Liver (tissue), 3 donors: ENCODE measurements around the gene SPATA4.

Experiments
- EGR1 ChIP-seq, 2 donors: IDR thresholded peaks; 2 replicates each; pipeline ENCODE4 v1.6.1; 2016 to 2018; ENCODE audit warnings: antibody characterized with exemption in 2 of 2, low read depth in 2 of 2
- GABPA ChIP-seq, 2 donors: IDR thresholded peaks in 1 of 2; conservative IDR thresholded peaks in 1 of 2; 2 replicates each; pipeline ENCODE4 v1.6.1; 2016; ENCODE audit warnings: antibody characterized with exemption in 2 of 2, mild to moderate bottlenecking in 1 of 2, moderate library complexity in 1 of 2
- HNF4G ChIP-seq: IDR thresholded peaks from 2 replicates; pipeline ENCODE4 v1.6.1; 2016; ENCODE audit warnings: antibody characterized with exemption
- NR2F2 ChIP-seq: IDR thresholded peaks from 2 replicates; pipeline ENCODE4 v1.6.1; 2016; ENCODE audit warnings: antibody characterized with exemption
- RAD21 ChIP-seq, 2 donors: IDR thresholded peaks; 2 replicates each; pipeline ENCODE4 v1.6.1; 2016; ENCODE audit warnings: antibody characterized with exemption in 2 of 2, mild to moderate bottlenecking in 2 of 2
- REST ChIP-seq: IDR thresholded peaks from 2 replicates; pipeline ENCODE4 v1.6.1; 2016; ENCODE audit warnings: antibody characterized with exemption, mild to moderate bottlenecking
- TAF1 ChIP-seq: conservative IDR thresholded peaks from 2 replicates; pipeline ENCODE4 v1.6.1; 2016; ENCODE audit warnings: antibody characterized with exemption, mild to moderate bottlenecking
- YY1 ChIP-seq: IDR thresholded peaks from 2 replicates; pipeline ENCODE4 v1.6.1; 2016; ENCODE audit warnings: antibody characterized with exemption, mild to moderate bottlenecking
- TF ChIP-seq, protein P1 (sequence below): fragments of 150-350 bp; IDR thresholded peaks from 2 replicates; pipeline ENCODE4 v1.5.1; 2017; ENCODE audit warnings: improper control_type of control experiment, low read depth, low read length; ENCODE audit not compliant: missing input control
- donor health status: healthy.
- donor health status: healthy.

DNA sequence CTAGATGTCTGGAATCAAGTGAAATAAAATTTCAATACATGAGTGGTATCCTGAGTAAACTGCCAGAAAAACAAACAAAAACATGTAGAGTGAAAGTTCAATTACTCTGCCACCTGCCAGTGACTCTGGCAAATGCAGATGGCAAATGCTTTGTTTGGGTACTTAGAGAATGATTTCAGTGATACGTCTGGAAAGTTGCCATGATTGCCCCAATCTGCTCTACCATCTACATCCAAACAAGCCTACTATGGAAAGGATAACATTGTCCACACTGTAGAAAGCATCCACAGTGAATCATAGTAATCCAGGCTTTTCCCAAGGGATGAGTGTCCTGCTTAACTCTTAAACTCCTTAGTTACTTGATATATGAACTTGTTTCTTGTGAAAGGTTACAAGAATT lies 3.4 kb downstream of the SPATA4 start:
- TF ChIP-seq, protein P1, sequence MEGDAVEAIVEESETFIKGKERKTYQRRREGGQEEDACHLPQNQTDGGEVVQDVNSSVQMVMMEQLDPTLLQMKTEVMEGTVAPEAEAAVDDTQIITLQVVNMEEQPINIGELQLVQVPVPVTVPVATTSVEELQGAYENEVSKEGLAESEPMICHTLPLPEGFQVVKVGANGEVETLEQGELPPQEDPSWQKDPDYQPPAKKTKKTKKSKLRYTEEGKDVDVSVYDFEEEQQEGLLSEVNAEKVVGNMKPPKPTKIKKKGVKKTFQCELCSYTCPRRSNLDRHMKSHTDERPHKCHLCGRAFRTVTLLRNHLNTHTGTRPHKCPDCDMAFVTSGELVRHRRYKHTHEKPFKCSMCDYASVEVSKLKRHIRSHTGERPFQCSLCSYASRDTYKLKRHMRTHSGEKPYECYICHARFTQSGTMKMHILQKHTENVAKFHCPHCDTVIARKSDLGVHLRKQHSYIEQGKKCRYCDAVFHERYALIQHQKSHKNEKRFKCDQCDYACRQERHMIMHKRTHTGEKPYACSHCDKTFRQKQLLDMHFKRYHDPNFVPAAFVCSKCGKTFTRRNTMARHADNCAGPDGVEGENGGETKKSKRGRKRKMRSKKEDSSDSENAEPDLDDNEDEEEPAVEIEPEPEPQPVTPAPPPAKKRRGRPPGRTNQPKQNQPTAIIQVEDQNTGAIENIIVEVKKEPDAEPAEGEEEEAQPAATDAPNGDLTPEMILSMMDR, result no peak
- TF ChIP-seq GABPA (IDR thresholded peaks at IDR 0.05 in 1 of 2, conservative IDR thresholded peaks at IDR 0.05 in 1 of 2) (no peak), YY1 (no peak), EGR1 (IDR thresholded peaks at IDR 0.05; ENCODE audit: low read depth in 2 of 2) (no peak), REST (no peak), RAD21 (IDR thresholded peaks at IDR 0.05) (no peak), NR2F2 (no peak), HNF4G (no peak), TAF1 (no peak)
